ENCODE results near the gene RTL5.

Gene RTL5

DNA sequence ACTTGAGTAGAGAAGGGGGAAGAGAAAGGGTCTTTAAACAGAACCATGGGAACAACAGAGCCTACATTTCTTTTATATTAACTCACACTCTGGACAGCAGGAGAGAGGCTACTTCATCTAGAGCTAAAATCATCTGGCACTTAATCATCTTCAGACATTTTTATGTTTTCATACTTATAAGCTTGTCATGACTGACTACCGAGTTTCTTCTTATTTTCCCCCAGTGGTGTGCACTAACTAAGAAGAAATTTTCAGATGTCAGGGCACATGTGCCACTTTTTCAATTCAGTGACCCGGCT is 11.8 kb upstream of the RTL5 start:
- no peak for TF ChIP-seq ZFP30 (CRISPR knock-in tag; IDR thresholded peaks at IDR 0.05)
- TF ChIP-seq BACH2 (CRISPR knock-in tag; IDR thresholded peaks at IDR 0.05; ENCODE audit: borderline replicate concordance) = no peak
- TF ChIP-seq, protein P1, sequence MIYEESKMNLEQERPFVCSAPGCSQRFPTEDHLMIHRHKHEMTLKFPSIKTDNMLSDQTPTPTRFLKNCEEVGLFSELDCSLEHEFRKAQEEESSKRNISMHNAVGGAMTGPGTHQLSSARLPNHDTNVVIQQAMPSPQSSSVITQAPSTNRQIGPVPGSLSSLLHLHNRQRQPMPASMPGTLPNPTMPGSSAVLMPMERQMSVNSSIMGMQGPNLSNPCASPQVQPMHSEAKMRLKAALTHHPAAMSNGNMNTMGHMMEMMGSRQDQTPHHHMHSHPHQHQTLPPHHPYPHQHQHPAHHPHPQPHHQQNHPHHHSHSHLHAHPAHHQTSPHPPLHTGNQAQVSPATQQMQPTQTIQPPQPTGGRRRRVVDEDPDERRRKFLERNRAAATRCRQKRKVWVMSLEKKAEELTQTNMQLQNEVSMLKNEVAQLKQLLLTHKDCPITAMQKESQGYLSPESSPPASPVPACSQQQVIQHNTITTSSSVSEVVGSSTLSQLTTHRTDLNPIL (CRISPR knock-in tag; IDR thresholded peaks at IDR 0.05; ENCODE audit: low read depth) = no peak
- TF ChIP-seq, protein P2, sequence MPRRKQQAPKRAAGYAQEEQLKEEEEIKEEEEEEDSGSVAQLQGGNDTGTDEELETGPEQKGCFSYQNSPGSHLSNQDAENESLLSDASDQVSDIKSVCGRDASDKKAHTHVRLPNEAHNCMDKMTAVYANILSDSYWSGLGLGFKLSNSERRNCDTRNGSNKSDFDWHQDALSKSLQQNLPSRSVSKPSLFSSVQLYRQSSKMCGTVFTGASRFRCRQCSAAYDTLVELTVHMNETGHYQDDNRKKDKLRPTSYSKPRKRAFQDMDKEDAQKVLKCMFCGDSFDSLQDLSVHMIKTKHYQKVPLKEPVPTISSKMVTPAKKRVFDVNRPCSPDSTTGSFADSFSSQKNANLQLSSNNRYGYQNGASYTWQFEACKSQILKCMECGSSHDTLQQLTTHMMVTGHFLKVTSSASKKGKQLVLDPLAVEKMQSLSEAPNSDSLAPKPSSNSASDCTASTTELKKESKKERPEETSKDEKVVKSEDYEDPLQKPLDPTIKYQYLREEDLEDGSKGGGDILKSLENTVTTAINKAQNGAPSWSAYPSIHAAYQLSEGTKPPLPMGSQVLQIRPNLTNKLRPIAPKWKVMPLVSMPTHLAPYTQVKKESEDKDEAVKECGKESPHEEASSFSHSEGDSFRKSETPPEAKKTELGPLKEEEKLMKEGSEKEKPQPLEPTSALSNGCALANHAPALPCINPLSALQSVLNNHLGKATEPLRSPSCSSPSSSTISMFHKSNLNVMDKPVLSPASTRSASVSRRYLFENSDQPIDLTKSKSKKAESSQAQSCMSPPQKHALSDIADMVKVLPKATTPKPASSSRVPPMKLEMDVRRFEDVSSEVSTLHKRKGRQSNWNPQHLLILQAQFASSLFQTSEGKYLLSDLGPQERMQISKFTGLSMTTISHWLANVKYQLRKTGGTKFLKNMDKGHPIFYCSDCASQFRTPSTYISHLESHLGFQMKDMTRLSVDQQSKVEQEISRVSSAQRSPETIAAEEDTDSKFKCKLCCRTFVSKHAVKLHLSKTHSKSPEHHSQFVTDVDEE (CRISPR knock-in tag; IDR thresholded peaks at IDR 0.05) = no peak
- no peak for TF ChIP-seq SNAI2 (CRISPR knock-in tag; IDR thresholded peaks at IDR 0.05)
- no peak for TF ChIP-seq PPARA (CRISPR knock-in tag; IDR thresholded peaks at IDR 0.05; ENCODE audit: borderline replicate concordance)
- no peak for TF ChIP-seq OSR1 (CRISPR knock-in tag; IDR thresholded peaks at IDR 0.05)
- TF ChIP-seq ISL1 (CRISPR knock-in tag; IDR thresholded peaks at IDR 0.05) = no peak
- TF ChIP-seq, protein P3, sequence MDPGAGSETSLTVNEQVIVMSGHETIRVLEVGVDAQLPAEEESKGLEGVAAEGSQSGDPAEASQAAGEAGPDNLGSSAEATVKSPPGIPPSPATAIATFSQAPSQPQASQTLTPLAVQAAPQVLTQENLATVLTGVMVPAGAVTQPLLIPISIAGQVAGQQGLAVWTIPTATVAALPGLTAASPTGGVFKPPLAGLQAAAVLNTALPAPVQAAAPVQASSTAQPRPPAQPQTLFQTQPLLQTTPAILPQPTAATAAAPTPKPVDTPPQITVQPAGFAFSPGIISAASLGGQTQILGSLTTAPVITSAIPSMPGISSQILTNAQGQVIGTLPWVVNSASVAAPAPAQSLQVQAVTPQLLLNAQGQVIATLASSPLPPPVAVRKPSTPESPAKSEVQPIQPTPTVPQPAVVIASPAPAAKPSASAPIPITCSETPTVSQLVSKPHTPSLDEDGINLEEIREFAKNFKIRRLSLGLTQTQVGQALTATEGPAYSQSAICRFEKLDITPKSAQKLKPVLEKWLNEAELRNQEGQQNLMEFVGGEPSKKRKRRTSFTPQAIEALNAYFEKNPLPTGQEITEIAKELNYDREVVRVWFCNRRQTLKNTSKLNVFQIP (CRISPR knock-in tag; IDR thresholded peaks at IDR 0.05; ENCODE audit: borderline replicate concordance, low read depth) = no peak
- TF ChIP-seq, protein P4, sequence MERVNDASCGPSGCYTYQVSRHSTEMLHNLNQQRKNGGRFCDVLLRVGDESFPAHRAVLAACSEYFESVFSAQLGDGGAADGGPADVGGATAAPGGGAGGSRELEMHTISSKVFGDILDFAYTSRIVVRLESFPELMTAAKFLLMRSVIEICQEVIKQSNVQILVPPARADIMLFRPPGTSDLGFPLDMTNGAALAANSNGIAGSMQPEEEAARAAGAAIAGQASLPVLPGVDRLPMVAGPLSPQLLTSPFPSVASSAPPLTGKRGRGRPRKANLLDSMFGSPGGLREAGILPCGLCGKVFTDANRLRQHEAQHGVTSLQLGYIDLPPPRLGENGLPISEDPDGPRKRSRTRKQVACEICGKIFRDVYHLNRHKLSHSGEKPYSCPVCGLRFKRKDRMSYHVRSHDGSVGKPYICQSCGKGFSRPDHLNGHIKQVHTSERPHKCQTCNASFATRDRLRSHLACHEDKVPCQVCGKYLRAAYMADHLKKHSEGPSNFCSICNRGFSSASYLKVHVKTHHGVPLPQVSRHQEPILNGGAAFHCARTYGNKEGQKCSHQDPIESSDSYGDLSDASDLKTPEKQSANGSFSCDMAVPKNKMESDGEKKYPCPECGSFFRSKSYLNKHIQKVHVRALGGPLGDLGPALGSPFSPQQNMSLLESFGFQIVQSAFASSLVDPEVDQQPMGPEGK (CRISPR knock-in tag; IDR thresholded peaks at IDR 0.05; ENCODE audit: borderline replicate concordance) = no peak
- no peak for TF ChIP-seq ZFP3 (CRISPR knock-in tag; IDR thresholded peaks at IDR 0.05)
- no peak for TF ChIP-seq ZNF8 (CRISPR knock-in tag; IDR thresholded peaks at IDR 0.05)
- no peak for TF ChIP-seq ZNF565 (CRISPR knock-in tag; conservative IDR thresholded peaks at IDR 0.05; ENCODE audit: low read depth)
- no peak for TF ChIP-seq ARNTL (CRISPR knock-in tag; IDR thresholded peaks at IDR 0.05; ENCODE audit: borderline replicate concordance, low read depth)
- TF ChIP-seq TCF4 (CRISPR knock-in tag; IDR thresholded peaks at IDR 0.05; ENCODE audit: borderline replicate concordance) = no peak
- no peak for TF ChIP-seq CSDC2 (CRISPR knock-in tag; IDR thresholded peaks at IDR 0.05)
- TF ChIP-seq ZNF70 (CRISPR knock-in tag; IDR thresholded peaks at IDR 0.05) = no peak
- TF ChIP-seq ESRRG (CRISPR knock-in tag; IDR thresholded peaks at IDR 0.05) = no peak
- no peak for ATAC-seq

DNA sequence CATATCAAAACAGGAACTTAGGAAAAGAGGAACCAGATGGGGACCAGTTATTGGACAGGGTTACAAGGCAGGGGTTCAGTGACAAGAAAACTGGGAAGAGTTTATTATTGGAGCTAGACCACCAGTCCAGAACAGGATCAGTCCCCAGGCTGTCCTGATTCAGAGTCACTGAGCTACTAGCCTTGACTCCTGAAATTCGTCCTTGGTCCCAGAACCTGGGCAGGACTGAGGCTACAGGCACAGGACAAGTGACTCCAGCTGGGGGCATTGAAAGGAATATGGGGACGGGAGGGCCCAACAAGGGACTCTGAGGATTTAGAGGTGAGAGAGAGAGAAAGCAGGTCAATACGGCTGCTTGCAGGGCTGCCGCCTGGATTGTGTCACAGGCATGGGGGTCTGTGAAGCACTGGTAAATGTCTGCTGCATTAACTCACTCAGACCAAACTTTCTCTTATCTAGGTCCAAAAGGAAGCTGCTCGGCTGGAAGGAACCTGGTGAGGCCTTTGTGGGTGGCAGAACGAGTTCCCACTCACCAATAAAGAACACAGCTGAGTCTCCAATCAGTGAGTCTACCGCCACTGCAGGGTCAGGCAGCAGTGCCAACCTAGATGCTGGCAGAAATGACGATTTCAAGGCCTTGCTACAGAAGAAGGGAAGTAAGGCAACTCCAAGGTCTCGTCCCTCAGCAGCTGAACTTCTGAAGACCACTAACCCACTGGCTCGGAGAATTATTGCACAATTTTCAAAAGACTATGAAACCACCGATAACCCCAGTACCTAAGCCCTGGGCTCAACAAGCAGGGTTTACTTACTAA is 11.3 kb upstream of the RTL5 start:
- ATAC-seq = no peak
- TF ChIP-seq, protein P2 (CRISPR knock-in tag; IDR thresholded peaks at IDR 0.05) = no peak
- TF ChIP-seq OSR1 (CRISPR knock-in tag; IDR thresholded peaks at IDR 0.05) = no peak
- TF ChIP-seq TOX (CRISPR knock-in tag; IDR thresholded peaks at IDR 0.05; ENCODE audit: borderline replicate concordance) = no peak
- no peak for TF ChIP-seq TCF4 (CRISPR knock-in tag; IDR thresholded peaks at IDR 0.05; ENCODE audit: borderline replicate concordance)
- TF ChIP-seq, protein P1 (CRISPR knock-in tag; IDR thresholded peaks at IDR 0.05; ENCODE audit: low read depth) = no peak
- no peak for TF ChIP-seq ZC3H10 (CRISPR knock-in tag; IDR thresholded peaks at IDR 0.05)
- no peak for TF ChIP-seq ISL1 (CRISPR knock-in tag; IDR thresholded peaks at IDR 0.05)
- TF ChIP-seq PPARA (CRISPR knock-in tag; IDR thresholded peaks at IDR 0.05; ENCODE audit: borderline replicate concordance) = no peak
- TF ChIP-seq CSDC2 (CRISPR knock-in tag; IDR thresholded peaks at IDR 0.05) = no peak
- no peak for TF ChIP-seq ZNF565 (CRISPR knock-in tag; conservative IDR thresholded peaks at IDR 0.05; ENCODE audit: low read depth)
- no peak for TF ChIP-seq BACH2 (CRISPR knock-in tag; IDR thresholded peaks at IDR 0.05; ENCODE audit: borderline replicate concordance)
